GM23248 (cell line): Measurements from ENCODE around the gene MPHOSPH6.

Source experiments
- EZH2 ChIP-seq: fragments of 200-600 bp; sonication (generic); IDR thresholded peaks from 2 replicates; pipeline ENCODE4 v1.6.1; 2018; ENCODE audit warnings: antibody characterized with exemption, mild to moderate bottlenecking; ENCODE audit not compliant: insufficient read depth, poor library complexity, severe bottlenecking
- EZH2phosphoT487 ChIP-seq: fragments of 200-600 bp; sonication (generic); IDR thresholded peaks from 2 replicates; pipeline ENCODE4 v1.6.1; 2018; ENCODE audit warnings: antibody characterized with exemption, moderate library complexity, mild to moderate bottlenecking, low read depth; ENCODE audit not compliant: insufficient read depth

- TF ChIP-seq EZH2 (no peak), EZH2phosphoT487 (no peak)
Observed at GRCh38 chr16:82176204-82176603, 6.2 kb upstream of the MPHOSPH6 start.
